HG03520 (cell line): ENCODE results near the gene ZNF574.
"Not testable (repeated sequence)": the region's sequence is repeated elsewhere in the genome, so short reads cannot be mapped to it uniquely, and the experiment has no call there.

Experiments used
- ATAC-seq: cut with Tn5 transposase; IDR thresholded peaks from one replicate; pipeline ENCODE4 v1.9.1; 2021; ENCODE audit warnings: mild to moderate bottlenecking, moderate library complexity; ENCODE audit not compliant: unreplicated experiment

The ZNF574 gene

GRCh38 chr19:42096255-42096837 lies 20.4 kb downstream of the ZNF574 start:
- no peak for ATAC-seq

- ATAC-seq = no peak
Observed at GRCh38 chr19:42097461-42097860, 21.5 kb downstream of the ZNF574 start.

- ATAC-seq = no peak
Observed at GRCh38 chr19:42098781-42099180, 22.8 kb downstream of the ZNF574 start.

- ATAC-seq = no peak
Observed at GRCh38 chr19:42099336-42099925, 23.5 kb downstream of the ZNF574 start.

GRCh38 chr19:42100241-42100640 lies 24.3 kb downstream of the ZNF574 start:
- not testable (repeated sequence) for ATAC-seq

GRCh38 chr19:42102877-42103276 lies 26.9 kb downstream of the ZNF574 start:
- ATAC-seq = no peak

- ATAC-seq = no peak
Observed at GRCh38 chr19:42105368-42105767, 29.4 kb downstream of the ZNF574 start.

GRCh38 chr19:42108527-42109389 lies 32.8 kb downstream of the ZNF574 start:
- peak; percentile 53 for ATAC-seq

GRCh38 chr19:42109896-42110295 lies 33.9 kb downstream of the ZNF574 start:
- no peak for ATAC-seq

- no peak for ATAC-seq
Observed at GRCh38 chr19:42110658-42111057, 34.7 kb downstream of the ZNF574 start.

GRCh38 chr19:42111384-42111783 lies 35.4 kb downstream of the ZNF574 start:
- no peak for ATAC-seq

GRCh38 chr19:42111811-42112210 lies 35.8 kb downstream of the ZNF574 start:
- ATAC-seq = no peak

GRCh38 chr19:42113641-42114348 lies 37.8 kb downstream of the ZNF574 start:
- no peak for ATAC-seq

- ATAC-seq = no peak
Observed at GRCh38 chr19:42114412-42114811, 38.4 kb downstream of the ZNF574 start.

GRCh38 chr19:42115219-42115618 lies 39.3 kb downstream of the ZNF574 start:
- no peak for ATAC-seq

GRCh38 chr19:42115705-42116104 lies 39.7 kb downstream of the ZNF574 start:
- ATAC-seq = no peak

- no peak for ATAC-seq
Observed at GRCh38 chr19:42116308-42117075, 40.5 kb downstream of the ZNF574 start.

- no peak for ATAC-seq
Observed at GRCh38 chr19:42117076-42117475, 41.1 kb downstream of the ZNF574 start.

- no peak for ATAC-seq
Observed at GRCh38 chr19:42120276-42120980, 44.5 kb downstream of the ZNF574 start.

- no peak for ATAC-seq
Observed at GRCh38 chr19:42121036-42121621, 45.2 kb downstream of the ZNF574 start.
